HepG2 (cell line): Measurements from ENCODE around the gene TEKT5. TPM values are rescaled to one million over a fixed set of nuclear protein-coding genes. Genes with fewer than 3 reads are reported as not detected.

Experiments
- ATAC-seq: fragments of 200-7000 bp; cut with Tn5 transposase; 3 replicates; pipeline ENCODE4 v1.9.1; 2020; ENCODE audit warnings: mild to moderate bottlenecking, moderate library complexity
- BruUV-seq: library from RNA; stranded (reverse); fragments of 400-500 nt; replicated peaks from 2 replicates; lab custom pipeline; 2021; lab: Mats Ljungman, UMichigan
- CTCF ChIA-PET: fragments of 300-600 bp; formaldehyde crosslinking; extraction: SDS; loops from one replicate; lab custom pipeline; 2021; ENCODE audit warnings: low total read pairs, inconsistent platforms, low intra/inter-chr PET ratio; lab: Yijun Ruan, JAX
- POLR2A ChIA-PET: fragments of 350-600 bp; sonication (Branson Sonifier 250); formaldehyde crosslinking; loops from one replicate; lab custom pipeline; 2020; ENCODE audit warnings: antibody characterized with exemption, inconsistent platforms; lab: Yijun Ruan, JAX
- DNase-seq: peaks from one replicate; pipeline ENCODE4 v3.0.0-alpha.2; 2015; ENCODE audit warnings: low spot score
- FAIRE-seq: peaks from 3 replicates; lab custom pipeline; 2011; peaks lifted over from hg19 to GRCh38; lab: Jason Lieb, UNC
- H2AFZ ChIP-seq: one replicate; pipeline ENCODE4 v1.6.1; 2011; ENCODE audit warnings: low read length, inconsistent platforms
- H3K27ac ChIP-seq: fragments of 300-600 bp; 3 replicates; pipeline ENCODE4 v1.8.0; 2011; ENCODE audit warnings: mixed run types, mild to moderate bottlenecking, mixed read lengths, low read length, inconsistent platforms; ENCODE audit not compliant: insufficient read depth; ENCODE audit errors: extremely low read length
- H3K27me3 ChIP-seq, 2 experiments: fragments of 200-600 bp in 1 of 2; 2 replicates in 1 of 2; 3 replicates in 1 of 2; pipeline versions ENCODE4 v1.6.0 to v1.8.0; 2011; ENCODE audit warnings: low read length in 2 of 2, mild to moderate bottlenecking in 2 of 2, moderate library complexity in 2 of 2, inconsistent platforms in 1 of 2; ENCODE audit not compliant: insufficient read depth in 2 of 2, control insufficient read depth in 1 of 2
- H3K36me3 ChIP-seq, 2 experiments: fragments of 200-600 bp in 1 of 2; replicated peaks in 1 of 2; 2 replicates in 1 of 2; 3 replicates in 1 of 2; pipeline versions ENCODE4 v1.5.1 to v1.8.0; 2011; ENCODE audit warnings: low read length in 2 of 2, inconsistent platforms in 1 of 2; ENCODE audit not compliant: insufficient read depth in 2 of 2, control insufficient read depth in 1 of 2
- H3K4me1 ChIP-seq: 2 replicates; pipeline ENCODE4 v1.5.1; 2012; ENCODE audit warnings: low read length, inconsistent platforms; ENCODE audit not compliant: insufficient read depth
- H3K4me2 ChIP-seq: 2 replicates; pipeline ENCODE4 v1.6.0; 2011; ENCODE audit warnings: low read depth, low read length, inconsistent platforms
- H3K4me3 ChIP-seq, 3 experiments: fragments of 200-600 bp in 1 of 3; sonication (generic), shearing (Covaris generic) in 1 of 3; replicated peaks in 1 of 3; 2 replicates each; pipeline ENCODE4 v1.5.1; 2011 to 2016; ENCODE audit warnings: low read length in 3 of 3, inconsistent platforms in 2 of 3, low read depth in 2 of 3, mild to moderate bottlenecking in 2 of 3, control low read depth in 1 of 3, mixed read lengths in 1 of 3; ENCODE audit not compliant: insufficient read depth in 1 of 3
- H3K79me2 ChIP-seq: one replicate; pipeline ENCODE4 v1.6.1; 2011; ENCODE audit warnings: low read length, inconsistent platforms; ENCODE audit not compliant: insufficient read depth
- H3K9ac ChIP-seq: 2 replicates; pipeline ENCODE4 v1.6.0; 2011; ENCODE audit warnings: mild to moderate bottlenecking, low read depth, low read length, inconsistent platforms; ENCODE audit not compliant: insufficient read depth
- H3K9me3 ChIP-seq: 2 replicates; pipeline ENCODE4 v1.5.1; 2012; ENCODE audit warnings: mild to moderate bottlenecking, low read length
- H4K20me1 ChIP-seq: 2 replicates; pipeline ENCODE4 v1.6.0; 2011; ENCODE audit warnings: inconsistent platforms, mild to moderate bottlenecking, low read length, moderate library complexity; ENCODE audit not compliant: insufficient read depth
- FOXK2 ChIP-seq: fragments of 450-650 bp; IDR thresholded peaks from 2 replicates; pipeline ENCODE4 v1.6.1; 2016
- MED1 ChIP-seq: sonication (generic); formaldehyde crosslinking; IDR thresholded peaks from 2 replicates; pipeline ENCODE4 v1.4.0; 2020; ENCODE audit warnings: missing genetic modification reagents
- TEAD3 ChIP-seq: optimal IDR thresholded peaks from 2 replicates; pipeline ENCODE3; 2016; ENCODE audit warnings: borderline replicate concordance
- ZFP36 ChIP-seq: fragments of 150-350 bp; IDR thresholded peaks from 2 replicates; pipeline ENCODE4 v1.6.1; 2018; ENCODE audit warnings: borderline replicate concordance, low read length, low read depth; ENCODE audit not compliant: partially characterized antibody
- WGBS: methylation state at CpG from one replicate; pipeline ENCODE4 v1.1.6; 2017; ENCODE audit warnings: low lambda C conversion rate; 5-methylcytosine and 5-hydroxymethylcytosine counted together
- in situ Hi-C: cut with HindIII; loops from 2 replicates; pipeline ENCODE4 v1.10.0; 2017; ENCODE audit warnings: low pct_unique_long_range_greater_than_20kb; ENCODE audit not compliant: extremely low pct_ligation_motif_present
- intact Hi-C: fragments of 100-400 bp; cut with micrococcal nuclease; formaldehyde crosslinking; loops from one replicate; pipeline ENCODE4 v1.10.0; 2022; ENCODE audit not compliant: unreplicated experiment
- polyA plus RNA-seq, 8 experiments: library from polyadenylated mRNA; depleted of rRNA in 3 of 8; stranded (reverse) in 7 of 8; unstranded in 1 of 8; fragments of >200 nt; fragmentation: Illumina TruSeq in 4 of 8; extraction: Trizol in 4 of 8; gene quantifications; 2 replicates each; pipeline versions ENCODE4 v1.2.1 to v1.2.3, GENCODE V29; 2011 to 2016; ENCODE audit warnings: low read depth in 4 of 8, missing spikeins in 1 of 8, mixed read lengths in 1 of 8; ENCODE audit not compliant: insufficient read depth in 1 of 8
- total RNA-seq, 5 experiments: library from RNA; depleted of rRNA; stranded (reverse); fragments of >200 nt; fragmentation: Illumina TruSeq; extraction: Trizol; gene quantifications; 2 replicates each; pipeline ENCODE4 v1.2.3, GENCODE V29; 2016; ENCODE audit warnings: low read depth in 1 of 5
- TF ChIP-seq, protein P1 (sequence below): sonication (generic); formaldehyde crosslinking; IDR thresholded peaks from 2 replicates; pipeline ENCODE4 v1.5.1; 2020; ENCODE audit warnings: mild to moderate bottlenecking, missing genetic modification reagents, borderline replicate concordance
- TF ChIP-seq, protein P2 (sequence below): sonication (generic); formaldehyde crosslinking; IDR thresholded peaks from 2 replicates; pipeline ENCODE4 v1.4.0; 2020; ENCODE audit warnings: missing genetic modification reagents, mild to moderate bottlenecking, borderline replicate concordance
- TF ChIP-seq, protein P3 (sequence below): IDR thresholded peaks from 2 replicates; pipeline ENCODE4 v1.4.0; 2020; ENCODE audit warnings: mild to moderate bottlenecking, missing genetic modification reagents

TEKT5 gene
- total and polyA plus RNA-seq, 2 of the 13 experiments (the other 11 are each of a cell fraction or from before 2014, with no cell fraction given) = 0.16 TPM; not detected in 1

DNA sequence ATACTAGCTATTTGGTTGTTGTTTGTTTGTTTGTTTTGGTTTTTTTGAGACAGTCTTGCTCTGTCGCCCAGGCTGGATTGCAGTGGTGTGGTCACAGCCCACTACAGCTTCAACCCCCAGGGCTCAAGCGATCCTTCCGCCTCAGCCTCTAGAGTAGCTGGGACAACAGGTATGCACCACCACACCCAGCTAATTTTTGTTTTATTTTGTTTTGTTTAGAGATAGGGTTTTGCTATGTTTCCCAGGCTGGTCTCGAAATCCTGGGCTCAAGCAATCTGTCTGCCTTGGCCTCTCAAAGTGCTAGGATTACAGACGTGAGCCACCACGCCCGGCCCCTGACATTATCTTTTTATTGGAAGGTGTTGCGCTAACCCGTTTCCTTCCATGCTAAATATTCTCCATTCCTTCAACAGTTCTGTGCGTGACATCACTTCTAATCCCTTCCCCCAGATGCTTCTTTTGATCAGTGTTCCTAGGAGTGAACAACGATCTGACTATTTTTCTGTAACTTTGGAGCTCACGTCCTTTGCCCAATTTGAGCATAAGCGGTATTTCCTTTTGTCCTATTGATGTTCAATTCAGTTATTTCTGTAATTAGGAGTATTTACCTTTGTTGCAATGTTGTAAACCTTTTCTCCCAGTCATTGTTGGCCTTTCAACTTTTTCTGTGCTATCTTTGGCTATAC is 84.1 kb downstream of the TEKT5 start (continued):
- TF ChIP-seq, protein P1, sequence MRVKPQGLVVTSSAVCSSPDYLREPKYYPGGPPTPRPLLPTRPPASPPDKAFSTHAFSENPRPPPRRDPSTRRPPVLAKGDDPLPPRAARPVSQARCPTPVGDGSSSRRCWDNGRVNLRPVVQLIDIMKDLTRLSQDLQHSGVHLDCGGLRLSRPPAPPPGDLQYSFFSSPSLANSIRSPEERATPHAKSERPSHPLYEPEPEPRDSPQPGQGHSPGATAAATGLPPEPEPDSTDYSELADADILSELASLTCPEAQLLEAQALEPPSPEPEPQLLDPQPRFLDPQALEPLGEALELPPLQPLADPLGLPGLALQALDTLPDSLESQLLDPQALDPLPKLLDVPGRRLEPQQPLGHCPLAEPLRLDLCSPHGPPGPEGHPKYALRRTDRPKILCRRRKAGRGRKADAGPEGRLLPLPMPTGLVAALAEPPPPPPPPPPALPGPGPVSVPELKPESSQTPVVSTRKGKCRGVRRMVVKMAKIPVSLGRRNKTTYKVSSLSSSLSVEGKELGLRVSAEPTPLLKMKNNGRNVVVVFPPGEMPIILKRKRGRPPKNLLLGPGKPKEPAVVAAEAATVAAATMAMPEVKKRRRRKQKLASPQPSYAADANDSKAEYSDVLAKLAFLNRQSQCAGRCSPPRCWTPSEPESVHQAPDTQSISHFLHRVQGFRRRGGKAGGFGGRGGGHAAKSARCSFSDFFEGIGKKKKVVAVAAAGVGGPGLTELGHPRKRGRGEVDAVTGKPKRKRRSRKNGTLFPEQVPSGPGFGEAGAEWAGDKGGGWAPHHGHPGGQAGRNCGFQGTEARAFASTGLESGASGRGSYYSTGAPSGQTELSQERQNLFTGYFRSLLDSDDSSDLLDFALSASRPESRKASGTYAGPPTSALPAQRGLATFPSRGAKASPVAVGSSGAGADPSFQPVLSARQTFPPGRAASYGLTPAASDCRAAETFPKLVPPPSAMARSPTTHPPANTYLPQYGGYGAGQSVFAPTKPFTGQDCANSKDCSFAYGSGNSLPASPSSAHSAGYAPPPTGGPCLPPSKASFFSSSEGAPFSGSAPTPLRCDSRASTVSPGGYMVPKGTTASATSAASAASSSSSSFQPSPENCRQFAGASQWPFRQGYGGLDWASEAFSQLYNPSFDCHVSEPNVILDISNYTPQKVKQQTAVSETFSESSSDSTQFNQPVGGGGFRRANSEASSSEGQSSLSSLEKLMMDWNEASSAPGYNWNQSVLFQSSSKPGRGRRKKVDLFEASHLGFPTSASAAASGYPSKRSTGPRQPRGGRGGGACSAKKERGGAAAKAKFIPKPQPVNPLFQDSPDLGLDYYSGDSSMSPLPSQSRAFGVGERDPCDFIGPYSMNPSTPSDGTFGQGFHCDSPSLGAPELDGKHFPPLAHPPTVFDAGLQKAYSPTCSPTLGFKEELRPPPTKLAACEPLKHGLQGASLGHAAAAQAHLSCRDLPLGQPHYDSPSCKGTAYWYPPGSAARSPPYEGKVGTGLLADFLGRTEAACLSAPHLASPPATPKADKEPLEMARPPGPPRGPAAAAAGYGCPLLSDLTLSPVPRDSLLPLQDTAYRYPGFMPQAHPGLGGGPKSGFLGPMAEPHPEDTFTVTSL (CRISPR knock-in tag) = peak; percentile 90; the same call in 1 of the 2 replicates

DNA sequence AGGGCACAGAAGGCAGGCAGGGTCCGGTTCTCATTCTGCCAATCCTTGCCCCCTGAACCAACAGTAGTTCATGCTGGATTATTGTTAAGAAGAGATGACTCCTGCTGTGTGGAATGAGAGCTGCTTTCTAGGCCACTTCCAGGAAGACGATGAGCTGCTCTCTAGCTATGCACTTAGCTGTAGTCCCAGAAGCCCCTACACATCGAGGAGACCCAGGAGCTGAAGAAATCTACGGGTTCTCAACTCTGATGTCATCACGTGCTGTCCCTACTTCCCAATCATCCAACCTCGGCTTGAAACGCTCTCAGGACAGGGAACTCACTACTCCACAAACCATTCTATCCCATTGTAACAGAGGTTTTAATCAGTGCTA is 85.3 kb downstream of the TEKT5 start:
- ChIA-PET POLR2A (interaction anchor here (1.0 to 2.9 kb wide), 7 partner anchors 12 to 135 kb away, joined by 3 to 7 read pairs (median 3); partner anchors contain the start of gene EMP2), CTCF (no interaction called here)
- peak overlapping the region; percentile 10 for H3K27ac ChIP-seq
- no peaks in the 10 kb centered on the region for H4K20me1 ChIP-seq
- in situ Hi-C loops = no loop called here
- WGBS = 54% methylated on average over 7 of the region's 7 CpGs
- FAIRE-seq (no peak), ATAC-seq (peak; percentile 17), DNase-seq (no peak)
- H3K9me3 ChIP-seq = no peaks in the 10 kb centered on the region
- peak overlapping the region; percentile 61 for H3K4me2 ChIP-seq
- H3K27me3 ChIP-seq = peaks cover 0 to 8% of the 10 kb centered on the region in 2 experiments; a peak in 1 of 5 replicates
- H3K9ac ChIP-seq = peak overlapping the region; percentile 10; the same call in 1 of the 2 replicates
- H2AFZ ChIP-seq = peak overlapping the region; percentile 29
- H3K36me3 ChIP-seq = no peaks in the 10 kb centered on the region
- H3K79me2 ChIP-seq = no peaks in the 10 kb centered on the region
- H3K4me3 ChIP-seq = peak overlapping the region in 1 of 3 experiments; percentile 27; a peak in 1 of 6 replicates
- intact Hi-C loops = no loop called here
- BruUV-seq = no TSS peak
- H3K4me1 ChIP-seq = peaks cover 61% of the 10 kb centered on the region
- TF ChIP-seq, protein P2, sequence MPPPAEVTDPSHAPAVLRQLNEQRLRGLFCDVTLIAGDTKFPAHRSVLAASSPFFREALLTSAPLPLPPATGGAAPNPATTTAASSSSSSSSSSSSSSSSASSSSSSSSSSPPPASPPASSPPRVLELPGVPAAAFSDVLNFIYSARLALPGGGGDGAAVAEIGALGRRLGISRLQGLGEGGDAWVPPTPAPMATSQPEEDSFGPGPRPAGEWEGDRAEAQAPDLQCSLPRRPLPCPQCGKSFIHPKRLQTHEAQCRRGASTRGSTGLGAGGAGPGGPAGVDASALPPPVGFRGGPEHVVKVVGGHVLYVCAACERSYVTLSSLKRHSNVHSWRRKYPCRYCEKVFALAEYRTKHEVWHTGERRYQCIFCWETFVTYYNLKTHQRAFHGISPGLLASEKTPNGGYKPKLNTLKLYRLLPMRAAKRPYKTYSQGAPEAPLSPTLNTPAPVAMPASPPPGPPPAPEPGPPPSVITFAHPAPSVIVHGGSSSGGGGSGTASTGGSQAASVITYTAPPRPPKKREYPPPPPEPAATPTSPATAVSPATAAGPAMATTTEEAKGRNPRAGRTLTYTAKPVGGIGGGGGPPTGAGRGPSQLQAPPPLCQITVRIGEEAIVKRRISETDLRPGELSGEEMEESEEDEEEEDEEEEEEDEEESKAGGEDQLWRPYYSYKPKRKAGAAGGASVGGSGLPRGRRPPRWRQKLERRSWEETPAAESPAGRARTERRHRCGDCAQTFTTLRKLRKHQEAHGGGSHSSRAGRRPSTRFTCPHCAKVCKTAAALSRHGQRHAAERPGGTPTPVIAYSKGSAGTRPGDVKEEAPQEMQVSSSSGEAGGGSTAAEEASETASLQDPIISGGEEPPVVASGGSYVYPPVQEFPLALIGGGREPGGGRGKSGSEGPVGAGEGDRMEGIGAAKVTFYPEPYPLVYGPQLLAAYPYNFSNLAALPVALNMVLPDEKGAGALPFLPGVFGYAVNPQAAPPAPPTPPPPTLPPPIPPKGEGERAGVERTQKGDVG (CRISPR knock-in tag) = 0 out of 2 replicates have a peak, but pooled peaks have one; percentile 1
- TF ChIP-seq ZFP36 = peak; percentile 8
- peak; percentile 66 for TF ChIP-seq MED1 (CRISPR knock-in tag)
- TF ChIP-seq, protein P3, sequence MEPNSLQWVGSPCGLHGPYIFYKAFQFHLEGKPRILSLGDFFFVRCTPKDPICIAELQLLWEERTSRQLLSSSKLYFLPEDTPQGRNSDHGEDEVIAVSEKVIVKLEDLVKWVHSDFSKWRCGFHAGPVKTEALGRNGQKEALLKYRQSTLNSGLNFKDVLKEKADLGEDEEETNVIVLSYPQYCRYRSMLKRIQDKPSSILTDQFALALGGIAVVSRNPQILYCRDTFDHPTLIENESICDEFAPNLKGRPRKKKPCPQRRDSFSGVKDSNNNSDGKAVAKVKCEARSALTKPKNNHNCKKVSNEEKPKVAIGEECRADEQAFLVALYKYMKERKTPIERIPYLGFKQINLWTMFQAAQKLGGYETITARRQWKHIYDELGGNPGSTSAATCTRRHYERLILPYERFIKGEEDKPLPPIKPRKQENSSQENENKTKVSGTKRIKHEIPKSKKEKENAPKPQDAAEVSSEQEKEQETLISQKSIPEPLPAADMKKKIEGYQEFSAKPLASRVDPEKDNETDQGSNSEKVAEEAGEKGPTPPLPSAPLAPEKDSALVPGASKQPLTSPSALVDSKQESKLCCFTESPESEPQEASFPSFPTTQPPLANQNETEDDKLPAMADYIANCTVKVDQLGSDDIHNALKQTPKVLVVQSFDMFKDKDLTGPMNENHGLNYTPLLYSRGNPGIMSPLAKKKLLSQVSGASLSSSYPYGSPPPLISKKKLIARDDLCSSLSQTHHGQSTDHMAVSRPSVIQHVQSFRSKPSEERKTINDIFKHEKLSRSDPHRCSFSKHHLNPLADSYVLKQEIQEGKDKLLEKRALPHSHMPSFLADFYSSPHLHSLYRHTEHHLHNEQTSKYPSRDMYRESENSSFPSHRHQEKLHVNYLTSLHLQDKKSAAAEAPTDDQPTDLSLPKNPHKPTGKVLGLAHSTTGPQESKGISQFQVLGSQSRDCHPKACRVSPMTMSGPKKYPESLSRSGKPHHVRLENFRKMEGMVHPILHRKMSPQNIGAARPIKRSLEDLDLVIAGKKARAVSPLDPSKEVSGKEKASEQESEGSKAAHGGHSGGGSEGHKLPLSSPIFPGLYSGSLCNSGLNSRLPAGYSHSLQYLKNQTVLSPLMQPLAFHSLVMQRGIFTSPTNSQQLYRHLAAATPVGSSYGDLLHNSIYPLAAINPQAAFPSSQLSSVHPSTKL (CRISPR knock-in tag) = 0 out of 2 replicates have a peak, but pooled peaks have one; percentile 19
- peak; percentile 85 for TF ChIP-seq TEAD3 (CRISPR knock-in tag)
- no peak for TF ChIP-seq FOXK2
